BLaER1 treated with 17β-estradiol and CSF1 and Interleukin-3, amounts not matched to agents 10 nM and 100 nM (cell line): ENCODE data around the gene STK26.
"Not testable (repeated sequence)": the region's sequence is repeated elsewhere in the genome, so short reads cannot be mapped to it uniquely, and the experiment has no call there.

Experiments
- H3K27ac ChIP-seq, 11 experiments: shearing (Covaris generic); formaldehyde crosslinking; 2 replicates each; pipeline ENCODE4 v1.8.1; 2022
- H3K27me3 ChIP-seq, 11 experiments: shearing (Covaris generic); formaldehyde crosslinking; 2 replicates each; pipeline ENCODE4 v1.8.1; 2022
- H3K36me3 ChIP-seq, 11 experiments: shearing (Covaris generic); formaldehyde crosslinking; 2 replicates each; pipeline ENCODE4 v1.8.1; 2022
- H3K4me1 ChIP-seq, 10 experiments: shearing (Covaris generic); formaldehyde crosslinking; 2 replicates each; pipeline ENCODE4 v1.8.1; 2022
- H3K4me2 ChIP-seq, 11 experiments: shearing (Covaris generic); formaldehyde crosslinking; 2 replicates each; pipeline ENCODE4 v1.8.1; 2022
- H3K4me3 ChIP-seq, 10 experiments: shearing (Covaris generic); formaldehyde crosslinking; 2 replicates each; pipeline ENCODE4 v1.8.1; 2022
- H3K9ac ChIP-seq, 11 experiments: shearing (Covaris generic); formaldehyde crosslinking; 2 replicates each; pipeline ENCODE4 v1.8.1; 2022
- H3K9me3 ChIP-seq, 11 experiments: shearing (Covaris generic); formaldehyde crosslinking; replicated peaks in 1 of 11; 2 replicates each; pipeline ENCODE4 v1.8.1; 2022
- H4K20me1 ChIP-seq, 11 experiments: shearing (Covaris generic); formaldehyde crosslinking; 2 replicates each; pipeline ENCODE4 v1.8.1; 2022
- Cebpa-rat ChIP-seq, 11 experiments: shearing (Covaris generic); IDR thresholded peaks; 2 replicates each; pipeline ENCODE4 v1.8.1; 2022

Gene STK26

GRCh38 chrX:132004728-132005127, 18.4 kb upstream of the STK26 start:
- Histone ChIP-seq H3K4me2 (no peak overlapping the region), H3K36me3 (no peaks in the 10 kb centered on the region), H3K9me3 (no peaks in the 10 kb centered on the region), H4K20me1 (peaks cover 0 to 6% (median 0%) of the 10 kb centered on the region in 11 experiments; a peak in 1 of 22 replicates), H3K9ac (no peak overlapping the region), H3K4me3 (no peak overlapping the region), H3K4me1 (peaks cover 0 to 13% (median 0%) of the 10 kb centered on the region in 10 experiments; a peak in 6 of 20 replicates), H3K27ac (no peak overlapping the region), H3K27me3 (peaks cover 92 to 100% (median 99%) of the 10 kb centered on the region in 11 experiments)
- no peak for TF ChIP-seq Cebpa-rat (IDR thresholded peaks at IDR 0.05)

GRCh38 chrX:132009350-132009749, 13.8 kb upstream of the STK26 start:
- no peak for TF ChIP-seq Cebpa-rat (IDR thresholded peaks at IDR 0.05)
- Histone ChIP-seq H3K36me3 (no peaks in the 10 kb centered on the region), H3K4me3 (no peak overlapping the region), H4K20me1 (peaks cover 0 to 6% (median 0%) of the 10 kb centered on the region in 11 experiments; a peak in 1 of 22 replicates), H3K27ac (0 out of 22 replicates have a peak overlapping the region, but pooled peaks of 1 of the 11 experiments have one; percentile 16), H3K4me1 (peaks cover 0 to 13% (median 0%) of the 10 kb centered on the region in 10 experiments; a peak in 6 of 20 replicates), H3K9me3 (peaks cover 0 to 5% (median 0%) of the 10 kb centered on the region in 11 experiments; a peak in 1 of 22 replicates), H3K9ac (no peak overlapping the region), H3K4me2 (peak overlapping the region in 3 of 11 experiments; percentile 24 to 53 (median 33); a peak in 4 of 22 replicates), H3K27me3 (peaks cover 71 to 85% (median 81%) of the 10 kb centered on the region in 11 experiments)

DNA sequence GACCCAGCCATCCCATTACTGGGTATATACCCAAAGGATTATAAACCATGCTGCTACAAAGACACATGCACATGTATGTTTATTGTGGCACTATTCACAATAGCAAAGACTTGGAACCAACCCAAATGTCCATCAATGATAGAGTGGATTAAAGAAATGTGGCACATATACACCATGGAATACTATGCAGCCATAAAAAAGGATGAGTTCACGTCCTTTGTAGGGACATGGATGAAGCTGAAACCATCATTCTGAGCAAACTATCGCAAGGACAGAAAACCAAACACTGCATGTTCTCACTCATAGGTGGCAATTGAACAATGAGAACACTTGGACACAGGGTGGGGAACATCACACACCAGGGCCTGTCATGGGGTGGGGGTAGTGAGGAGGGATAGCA, 12.9 kb upstream of the STK26 start:
- not testable (repeated sequence) for H3K27ac ChIP-seq, H3K4me2 ChIP-seq, H3K36me3 ChIP-seq, H4K20me1 ChIP-seq, H3K4me3 ChIP-seq, H3K9ac ChIP-seq, H3K9me3 ChIP-seq
- Histone ChIP-seq H3K4me1 (peaks cover 0 to 16% (median 1%) of the 10 kb centered on the region in 10 experiments; a peak in 8 of 20 replicates), H3K27me3 (peaks cover 71 to 85% (median 80%) of the 10 kb centered on the region in 11 experiments)

- peaks cover 77 to 93% (median 91%) of the 10 kb centered on the region in 11 experiments for H3K27me3 ChIP-seq
- no peak overlapping the region for H3K27ac ChIP-seq
- H3K4me1 ChIP-seq: peaks cover 10 to 34% (median 29%) of the 10 kb centered on the region in 10 experiments
- no peak for TF ChIP-seq Cebpa-rat (IDR thresholded peaks at IDR 0.05)
- H4K20me1 ChIP-seq: no peaks in the 10 kb centered on the region
- no peak overlapping the region for H3K4me3 ChIP-seq
- H3K9me3 ChIP-seq: peaks cover 0 to 3% (median 0%) of the 10 kb centered on the region in 11 experiments; a peak in 1 of 22 replicates
- no peak overlapping the region for H3K9ac ChIP-seq
- peak overlapping the region in 5 of 11 experiments; percentile 1 to 61 (median 56); a peak in 5 of 22 replicates for H3K4me2 ChIP-seq
- no peaks in the 10 kb centered on the region for H3K36me3 ChIP-seq
Measured at GRCh38 chrX:132015875-132016274, 7.2 kb upstream of the STK26 start.

DNA sequence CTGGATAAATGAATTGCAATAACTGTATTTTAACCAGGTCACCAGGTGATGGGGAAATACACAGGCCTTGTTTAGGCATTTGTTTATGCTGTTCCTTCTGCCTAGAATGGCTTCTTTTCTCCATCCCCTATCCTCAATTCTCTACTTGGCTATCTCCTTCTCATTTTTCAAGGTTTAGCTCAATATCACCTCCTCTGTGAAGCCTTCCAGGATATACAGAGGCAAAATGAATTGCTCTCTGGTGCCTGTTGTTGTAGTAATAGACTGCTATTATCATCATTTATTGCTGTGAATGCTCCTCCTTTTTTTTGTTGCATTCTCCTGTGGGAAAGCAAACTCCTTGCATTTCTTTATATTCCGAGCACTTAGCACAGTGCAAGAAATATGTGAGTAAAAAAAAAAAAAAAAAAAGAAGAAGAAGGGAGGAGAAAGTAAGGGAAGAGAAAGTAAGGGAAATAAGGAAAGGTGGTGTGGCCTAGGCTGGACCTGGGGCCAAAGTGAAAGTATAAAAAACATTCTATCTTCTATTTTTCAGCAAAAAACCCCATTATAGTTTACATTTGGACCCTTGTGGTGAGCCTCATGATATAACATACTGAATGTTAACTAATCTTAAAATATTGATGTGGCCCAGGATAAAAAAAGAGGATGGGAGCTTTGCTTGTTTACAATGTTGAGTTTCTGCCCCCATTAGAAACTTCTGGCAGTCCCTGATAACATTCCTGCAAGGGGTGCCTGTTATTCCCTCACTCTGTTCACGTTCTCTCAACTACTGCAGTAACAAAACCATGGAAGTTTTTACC, 6.3 kb upstream of the STK26 start:
- H3K4me2 ChIP-seq: peak overlapping the region; percentile 42 to 67 (median 54); a peak in 21 of 22 replicates
- 0 out of 22 replicates have a peak, but pooled peaks cover 0 to 4% (median 0%) of the 10 kb centered on the region in 11 experiments for H4K20me1 ChIP-seq
- peak overlapping the region; percentile 30 to 78 (median 61); a peak in 20 of 22 replicates for H3K27ac ChIP-seq
- H3K9ac ChIP-seq: peak overlapping the region in 5 of 11 experiments; percentile 20 to 64 (median 28); a peak in 9 of 22 replicates
- no peaks in the 10 kb centered on the region for H3K36me3 ChIP-seq
- H3K4me3 ChIP-seq: no peak overlapping the region; a peak in 1 of 20 replicates
- H3K27me3 ChIP-seq: peaks cover 86 to 100% (median 98%) of the 10 kb centered on the region in 11 experiments
- TF ChIP-seq Cebpa-rat (IDR thresholded peaks at IDR 0.05): no peak
- H3K9me3 ChIP-seq: 0 out of 22 replicates have a peak, but pooled peaks cover 0 to 3% (median 0%) of the 10 kb centered on the region in 11 experiments
- H3K4me1 ChIP-seq: peaks cover 10 to 40% (median 32%) of the 10 kb centered on the region in 10 experiments

- H4K20me1 ChIP-seq: 0 out of 22 replicates have a peak, but pooled peaks cover 0 to 4% (median 0%) of the 10 kb centered on the region in 11 experiments
- TF ChIP-seq Cebpa-rat (IDR thresholded peaks at IDR 0.05): no peak
- H3K36me3 ChIP-seq: no peaks in the 10 kb centered on the region
- H3K4me1 ChIP-seq: peaks cover 10 to 41% (median 32%) of the 10 kb centered on the region in 10 experiments
- H3K27me3 ChIP-seq: peaks cover 87 to 100% (median 98%) of the 10 kb centered on the region in 11 experiments
- peak overlapping the region; percentile 30 to 78 (median 61); a peak in 20 of 22 replicates for H3K27ac ChIP-seq
- H3K4me2 ChIP-seq: peak overlapping the region; percentile 42 to 67 (median 54); a peak in 21 of 22 replicates
- peak overlapping the region in 1 of 10 experiments; percentile 6; a peak in 1 of 20 replicates for H3K4me3 ChIP-seq
- H3K9ac ChIP-seq: peak overlapping the region in 6 of 11 experiments; percentile 20 to 64 (median 27); a peak in 9 of 22 replicates
- peaks cover 0 to 5% (median under 1%) of the 10 kb centered on the region in 11 experiments; a peak in 5 of 22 replicates for H3K9me3 ChIP-seq
Measured at GRCh38 chrX:132017431-132018185, 5.5 kb upstream of the STK26 start.

GRCh38 chrX:132022198-132022966, 720 bp upstream of the STK26 start:
- Histone ChIP-seq H3K4me2 (peak overlapping the region; percentile 70 to 92 (median 80)), H3K4me1 (peaks cover 6 to 30% (median 13%) of the 10 kb centered on the region in 10 experiments), H3K9me3 (peaks cover 0 to 19% (median 10%) of the 10 kb centered on the region in 11 experiments; a peak in 12 of 22 replicates), H3K4me3 (peak overlapping the region; percentile 74 to 93 (median 80)), H3K27ac (peak overlapping the region in 10 of 11 experiments; percentile 76 to 90 (median 88); a peak in 19 of 22 replicates), H3K36me3 (peaks cover 0 to 6% (median 0%) of the 10 kb centered on the region in 11 experiments; a peak in 1 of 22 replicates), H4K20me1 (peaks cover 0 to 22% (median 0%) of the 10 kb centered on the region in 11 experiments; a peak in 7 of 22 replicates), H3K9ac (peak overlapping the region; percentile 64 to 92 (median 87)), H3K27me3 (peaks cover 90 to 100% (median 97%) of the 10 kb centered on the region in 11 experiments)
- TF ChIP-seq Cebpa-rat (IDR thresholded peaks at IDR 0.05): no peak
